ENCODE data around the gene DLG3. TPM values are rescaled to one million over a fixed set of nuclear protein-coding genes. Genes with fewer than 3 reads are reported as not detected.

Gene DLG3
- total and polyA plus RNA-seq, 2 of the 8 experiments (the other 6 are each of a cell fraction or from before 2014, with no cell fraction given) = 29.2 to 63.8 TPM

DNA sequence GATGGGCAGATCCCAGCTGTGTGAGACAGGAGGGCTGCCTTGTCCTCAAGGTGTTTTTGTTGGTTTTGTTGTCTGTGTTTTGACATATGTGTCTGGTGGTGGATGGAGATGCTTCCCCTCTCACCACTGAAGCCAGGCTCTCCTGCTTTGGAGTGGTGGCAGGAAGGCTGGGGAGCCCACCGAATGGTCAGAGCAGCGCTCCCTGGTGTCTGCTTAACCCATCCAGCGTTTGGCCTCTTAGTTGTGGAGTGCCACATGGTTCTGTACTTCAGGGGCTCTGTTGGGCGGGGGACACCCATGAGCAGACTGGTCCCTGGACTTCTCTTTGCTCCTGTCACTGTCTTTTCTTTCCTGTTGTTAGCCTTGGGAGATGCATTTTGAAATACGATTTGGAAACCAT lies 51.9 kb downstream of the DLG3 start:
- Histone ChIP-seq H3K9ac (replicated peaks in 1 of 4; ENCODE audit: extremely low read depth in 1 of 4, low read depth in 3 of 4, low read length in 3 of 4) (no peak overlapping the region), H3K79me1 (ENCODE audit: low read depth, low read length) (no peaks in the 10 kb centered on the region), H3K56ac (replicated peaks; ENCODE audit: insufficient read length, low read depth, low read length) (no peak overlapping the region), H3K4me2 (ENCODE audit: insufficient read depth in 1 of 2, low read depth in 2 of 2, low read length in 2 of 2) (no peak overlapping the region), H2AK5ac (ENCODE audit: low read depth, low read length) (no peak overlapping the region), H4K20me1 (replicated peaks in 1 of 2; ENCODE audit: control insufficient read depth in 1 of 2, insufficient read depth in 2 of 2, low read length in 2 of 2) (peaks cover 0 to 9% of the 10 kb centered on the region in 2 experiments), H3K23ac (ENCODE audit: insufficient read length) (no peak overlapping the region), H2BK20ac (ENCODE audit: low read length) (no peak overlapping the region), H3K9me3 (ENCODE audit: insufficient read depth in 2 of 2, low read depth in 1 of 2, low read length in 1 of 2) (no peaks in the 10 kb centered on the region), H4K8ac (ENCODE audit: extremely low read depth, insufficient read depth, low read length) (no peak overlapping the region), H3K36me3 (ENCODE audit: control insufficient read depth in 2 of 4, insufficient read depth in 4 of 4, low read length in 3 of 4) (peaks cover 12 to 84% (median 52%) of the 10 kb centered on the region in 4 experiments), H2BK12ac (ENCODE audit: low read depth, low read length) (no peak overlapping the region), H3K23me2 (ENCODE audit: low read depth, low read length) (no peaks in the 10 kb centered on the region), H3K4ac (replicated peaks; ENCODE audit: insufficient read length, low read depth, low read length) (no peak overlapping the region), H3K27me3 (replicated peaks in 1 of 4; ENCODE audit: control insufficient read depth in 3 of 4, extremely low read depth in 1 of 4, insufficient read depth in 3 of 4, low read length in 3 of 4) (no peaks in the 10 kb centered on the region), H4K91ac (replicated peaks; ENCODE audit: insufficient read length, low read length) (no peak overlapping the region), H2BK120ac (replicated peaks; ENCODE audit: low read depth, low read length) (no peak overlapping the region), H3K4me3 (ENCODE audit: extremely low read depth in 1 of 4, insufficient read depth in 2 of 4, low read depth in 3 of 4, low read length in 4 of 4) (no peak overlapping the region), H3K14ac (ENCODE audit: insufficient read length) (no peak overlapping the region), H3K4me1 (replicated peaks in 1 of 4; ENCODE audit: control insufficient read depth in 3 of 4, insufficient read depth in 4 of 4, low read length in 3 of 4) (no peaks in the 10 kb centered on the region), H3K27ac (ENCODE audit: low read depth, low read length) (no peak overlapping the region), H3K79me2 (ENCODE audit: control insufficient read depth in 1 of 2, insufficient read depth in 2 of 2, low read length in 2 of 2) (peaks cover 0 to 2% of the 10 kb centered on the region in 2 experiments; a peak in 1 of 4 replicates), H2BK15ac (ENCODE audit: low read length) (no peak overlapping the region), H2BK5ac (ENCODE audit: low read depth, low read length) (no peak overlapping the region), H2AFZ (ENCODE audit: low read length) (no peak overlapping the region), H4K5ac (ENCODE audit: insufficient read length, low read depth, low read length) (no peak overlapping the region), H3K18ac (ENCODE audit: extremely low read depth, low read length) (no peak overlapping the region)
- 93% methylated on average over 5 of the region's 5 CpGs; no CpG with 5 or more reads in 1 of the 2 experiments for WGBS, 2 experiments (ENCODE audit: extremely low coverage in 1 of 2, insufficient coverage in 1 of 2, insufficient read length in 1 of 2, insufficient replicate concordance in 2 of 2, low coverage in 1 of 2, low lambda C conversion rate in 2 of 2, missing lambda C conversion rate in 1 of 2)
- FAIRE-seq (peak; percentile 28), DNase-seq (ENCODE audit: low read depth in 1 of 2, low spot score in 2 of 2) (no peak)
- ChIA-PET POLR2A (ENCODE audit: partially characterized antibody) (no interaction called here), CTCF (ENCODE audit: partially characterized antibody) (interaction anchor here (0.8 to 1.8 kb wide), 3 partner anchors 9 to 44 kb away, joined by 3 to 7 read pairs (median 5); no protein-coding TSS in a partner anchor)
- peak in 1 of 2 experiments; percentile 39; a peak in 2 of 4 replicates for TF ChIP-seq RAD21 (IDR thresholded peaks at IDR 0.05 in 1 of 2, conservative IDR thresholded peaks at IDR 0.05 in 1 of 2; ENCODE audit: low read depth in 2 of 2, low read length in 2 of 2)
- TF ChIP-seq, protein P1, sequence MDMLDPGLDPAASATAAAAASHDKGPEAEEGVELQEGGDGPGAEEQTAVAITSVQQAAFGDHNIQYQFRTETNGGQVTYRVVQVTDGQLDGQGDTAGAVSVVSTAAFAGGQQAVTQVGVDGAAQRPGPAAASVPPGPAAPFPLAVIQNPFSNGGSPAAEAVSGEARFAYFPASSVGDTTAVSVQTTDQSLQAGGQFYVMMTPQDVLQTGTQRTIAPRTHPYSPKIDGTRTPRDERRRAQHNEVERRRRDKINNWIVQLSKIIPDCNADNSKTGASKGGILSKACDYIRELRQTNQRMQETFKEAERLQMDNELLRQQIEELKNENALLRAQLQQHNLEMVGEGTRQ (IDR thresholded peaks at IDR 0.05; ENCODE audit: low read length) = no peak
- TF ChIP-seq, protein P2, sequence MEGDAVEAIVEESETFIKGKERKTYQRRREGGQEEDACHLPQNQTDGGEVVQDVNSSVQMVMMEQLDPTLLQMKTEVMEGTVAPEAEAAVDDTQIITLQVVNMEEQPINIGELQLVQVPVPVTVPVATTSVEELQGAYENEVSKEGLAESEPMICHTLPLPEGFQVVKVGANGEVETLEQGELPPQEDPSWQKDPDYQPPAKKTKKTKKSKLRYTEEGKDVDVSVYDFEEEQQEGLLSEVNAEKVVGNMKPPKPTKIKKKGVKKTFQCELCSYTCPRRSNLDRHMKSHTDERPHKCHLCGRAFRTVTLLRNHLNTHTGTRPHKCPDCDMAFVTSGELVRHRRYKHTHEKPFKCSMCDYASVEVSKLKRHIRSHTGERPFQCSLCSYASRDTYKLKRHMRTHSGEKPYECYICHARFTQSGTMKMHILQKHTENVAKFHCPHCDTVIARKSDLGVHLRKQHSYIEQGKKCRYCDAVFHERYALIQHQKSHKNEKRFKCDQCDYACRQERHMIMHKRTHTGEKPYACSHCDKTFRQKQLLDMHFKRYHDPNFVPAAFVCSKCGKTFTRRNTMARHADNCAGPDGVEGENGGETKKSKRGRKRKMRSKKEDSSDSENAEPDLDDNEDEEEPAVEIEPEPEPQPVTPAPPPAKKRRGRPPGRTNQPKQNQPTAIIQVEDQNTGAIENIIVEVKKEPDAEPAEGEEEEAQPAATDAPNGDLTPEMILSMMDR (IDR thresholded peaks at IDR 0.05; ENCODE audit: control extremely low read depth in 1 of 3, insufficient read depth in 1 of 3, low read depth in 1 of 3, low read length in 3 of 3) = peak; percentile 16 to 24 (median 17)
